SJCRH30 (cell line): ENCODE measurements around the gene RALGPS1. TPM values are rescaled to one million over a fixed set of nuclear protein-coding genes. Genes with fewer than 3 reads are reported as not detected.

Source experiments
- DNase-seq, 2 experiments: peaks; one replicate each; pipeline ENCODE4 v3.0.0-alpha.2; 2015 to 2020
- H3K27ac ChIP-seq: fragments of 250-450 bp; sonication (Bioruptor Pico); 2 replicates; pipeline ENCODE4 v1.5.1; 2020; ENCODE audit warnings: mild to moderate bottlenecking, moderate library complexity
- H3K27me3 ChIP-seq: fragments of 250-450 bp; sonication (Bioruptor Pico); 2 replicates; pipeline ENCODE4 v1.5.1; 2020; ENCODE audit warnings: mild to moderate bottlenecking, moderate library complexity
- H3K36me3 ChIP-seq: fragments of 250-450 bp; sonication (Bioruptor Pico); 2 replicates; pipeline ENCODE4 v1.5.1; 2020; ENCODE audit warnings: mild to moderate bottlenecking, moderate library complexity
- H3K4me1 ChIP-seq: fragments of 250-450 bp; sonication (Bioruptor Pico); 2 replicates; pipeline ENCODE4 v1.5.1; 2020; ENCODE audit warnings: mild to moderate bottlenecking, moderate library complexity
- H3K4me3 ChIP-seq: fragments of 250-450 bp; sonication (Bioruptor Pico); 2 replicates; pipeline ENCODE4 v1.5.1; 2020; ENCODE audit warnings: mild to moderate bottlenecking, moderate library complexity
- H3K9me3 ChIP-seq: fragments of 250-450 bp; sonication (Bioruptor Pico); replicated peaks from 2 replicates; pipeline ENCODE4 v1.5.1; 2020; ENCODE audit warnings: mild to moderate bottlenecking, moderate library complexity
- total RNA-seq: library from RNA; depleted of rRNA; stranded (reverse); fragments of >200 nt; shearing (Covaris generic); gene quantifications from 2 replicates; pipeline ENCODE4 v1.2.3, GENCODE V29; 2014

Gene RALGPS1
- total RNA-seq, 1 experiment from 2014 or later, result 1.8 TPM

- no peak for DNase-seq
- Histone ChIP-seq H3K36me3 (peaks cover 4% of the 10 kb centered on the region; the same call in 1 of the 2 replicates), H3K27me3 (no peaks in the 10 kb centered on the region), H3K27ac (no peak overlapping the region), H3K4me3 (no peak overlapping the region), H3K4me1 (no peaks in the 10 kb centered on the region), H3K9me3 (no peaks in the 10 kb centered on the region)
Observed at GRCh38 chr9:126886034-126886822, 28.4 kb upstream of the RALGPS1 start.

GRCh38 chr9:126886897-126887296, 27.7 kb upstream of the RALGPS1 start:
- Histone ChIP-seq H3K36me3 (peaks cover 4% of the 10 kb centered on the region; the same call in 1 of the 2 replicates), H3K4me1 (no peaks in the 10 kb centered on the region), H3K27me3 (no peaks in the 10 kb centered on the region), H3K9me3 (no peaks in the 10 kb centered on the region), H3K27ac (no peak overlapping the region), H3K4me3 (no peak overlapping the region)
- DNase-seq, result no peak

GRCh38 chr9:126891676-126892075, 22.9 kb upstream of the RALGPS1 start:
- no peak for DNase-seq
- H3K4me3 ChIP-seq, result no peak overlapping the region
- no peaks in the 10 kb centered on the region for H3K9me3 ChIP-seq
- no peaks in the 10 kb centered on the region for H3K36me3 ChIP-seq
- H3K4me1 ChIP-seq, result no peaks in the 10 kb centered on the region
- no peaks in the 10 kb centered on the region for H3K27me3 ChIP-seq
- H3K27ac ChIP-seq, result no peak overlapping the region

- H3K4me1 ChIP-seq, result no peaks in the 10 kb centered on the region
- H3K4me3 ChIP-seq, result no peak overlapping the region
- no peak for DNase-seq
- H3K27ac ChIP-seq, result no peak overlapping the region
- no peaks in the 10 kb centered on the region for H3K27me3 ChIP-seq
- no peaks in the 10 kb centered on the region for H3K9me3 ChIP-seq
- H3K36me3 ChIP-seq, result no peaks in the 10 kb centered on the region
Observed at GRCh38 chr9:126893079-126893478, 21.5 kb upstream of the RALGPS1 start.

- DNase-seq, result no peak
- no peak overlapping the region for H3K27ac ChIP-seq
Observed at GRCh38 chr9:126894052-126894603, 20.5 kb upstream of the RALGPS1 start.

GRCh38 chr9:126902210-126902609, 12.4 kb upstream of the RALGPS1 start:
- Histone ChIP-seq H3K4me1 (no peaks in the 10 kb centered on the region), H3K27ac (no peak overlapping the region), H3K9me3 (peaks cover 4% of the 10 kb centered on the region; the same call in 1 of the 2 replicates), H3K27me3 (no peaks in the 10 kb centered on the region), H3K4me3 (no peak overlapping the region), H3K36me3 (no peaks in the 10 kb centered on the region)
- no peak for DNase-seq

More at GRCh38 chr9:126894052-126894603, 20.5 kb upstream of the RALGPS1 start:
- Histone ChIP-seq H3K4me1 (no peaks in the 10 kb centered on the region), H3K27me3 (no peaks in the 10 kb centered on the region), H3K9me3 (no peaks in the 10 kb centered on the region), H3K4me3 (no peak overlapping the region), H3K36me3 (no peaks in the 10 kb centered on the region)

GRCh38 chr9:126904586-126904985, 10.0 kb upstream of the RALGPS1 start:
- no peak overlapping the region for H3K27ac ChIP-seq
- no peaks in the 10 kb centered on the region for H3K36me3 ChIP-seq
- H3K4me1 ChIP-seq, result no peaks in the 10 kb centered on the region
- DNase-seq, result no peak
- no peak overlapping the region for H3K4me3 ChIP-seq
- no peaks in the 10 kb centered on the region for H3K27me3 ChIP-seq
- peaks cover 4% of the 10 kb centered on the region; the same call in 1 of the 2 replicates for H3K9me3 ChIP-seq

GRCh38 chr9:126906091-126906490, 8.5 kb upstream of the RALGPS1 start:
- Histone ChIP-seq H3K4me1 (no peaks in the 10 kb centered on the region), H3K36me3 (no peaks in the 10 kb centered on the region), H3K27me3 (no peaks in the 10 kb centered on the region), H3K4me3 (no peak overlapping the region), H3K27ac (no peak overlapping the region), H3K9me3 (peaks cover 2% of the 10 kb centered on the region; the same call in 1 of the 2 replicates)
- no peak for DNase-seq

GRCh38 chr9:126907058-126907457, 7.5 kb upstream of the RALGPS1 start:
- Histone ChIP-seq H3K4me1 (no peaks in the 10 kb centered on the region), H3K9me3 (no peaks in the 10 kb centered on the region), H3K4me3 (no peak overlapping the region), H3K27ac (no peak overlapping the region), H3K36me3 (no peaks in the 10 kb centered on the region), H3K27me3 (no peaks in the 10 kb centered on the region)
- no peak for DNase-seq

GRCh38 chr9:126915281-126915816, 767 bp downstream of the RALGPS1 start:
- no peaks in the 10 kb centered on the region for H3K9me3 ChIP-seq
- H3K4me3 ChIP-seq, result no peak overlapping the region
- no peak for DNase-seq
- no peaks in the 10 kb centered on the region for H3K4me1 ChIP-seq
- no peaks in the 10 kb centered on the region for H3K36me3 ChIP-seq
- H3K27ac ChIP-seq, result no peak overlapping the region
- no peaks in the 10 kb centered on the region for H3K27me3 ChIP-seq

- H3K27me3 ChIP-seq, result no peaks in the 10 kb centered on the region
- H3K27ac ChIP-seq, result no peak overlapping the region
- no peaks in the 10 kb centered on the region for H3K4me1 ChIP-seq
- no peaks in the 10 kb centered on the region for H3K36me3 ChIP-seq
- no peak overlapping the region for H3K4me3 ChIP-seq
- no peaks in the 10 kb centered on the region for H3K9me3 ChIP-seq
- no peak for DNase-seq
Observed at GRCh38 chr9:126915846-126916543, 1.4 kb downstream of the RALGPS1 start.

- Histone ChIP-seq H3K9me3 (no peaks in the 10 kb centered on the region), H3K27me3 (no peaks in the 10 kb centered on the region), H3K36me3 (no peaks in the 10 kb centered on the region), H3K27ac (no peak overlapping the region), H3K4me1 (no peaks in the 10 kb centered on the region), H3K4me3 (no peak overlapping the region)
- no peak for DNase-seq
Observed at GRCh38 chr9:126916909-126917308, 2.3 kb downstream of the RALGPS1 start.

GRCh38 chr9:126919193-126919592, 4.6 kb downstream of the RALGPS1 start:
- no peaks in the 10 kb centered on the region for H3K4me1 ChIP-seq
- H3K27ac ChIP-seq, result no peak overlapping the region
- no peak for DNase-seq
- H3K27me3 ChIP-seq, result no peaks in the 10 kb centered on the region
- H3K36me3 ChIP-seq, result no peaks in the 10 kb centered on the region
- H3K4me3 ChIP-seq, result no peak overlapping the region
- no peaks in the 10 kb centered on the region for H3K9me3 ChIP-seq

- DNase-seq, result no peak
- no peak overlapping the region for H3K27ac ChIP-seq
- H3K36me3 ChIP-seq, result no peaks in the 10 kb centered on the region
Observed at GRCh38 chr9:126925876-126926275, 11.3 kb downstream of the RALGPS1 start.

GRCh38 chr9:126926364-126926763, 11.8 kb downstream of the RALGPS1 start:
- no peak for DNase-seq
- H3K4me3 ChIP-seq, result no peak overlapping the region
- H3K27ac ChIP-seq, result no peak overlapping the region

More at GRCh38 chr9:126925876-126926275, 11.3 kb downstream of the RALGPS1 start:
- Histone ChIP-seq H3K4me3 (no peak overlapping the region), H3K27me3 (no peaks in the 10 kb centered on the region), H3K9me3 (no peaks in the 10 kb centered on the region), H3K4me1 (no peaks in the 10 kb centered on the region)

More at GRCh38 chr9:126926364-126926763, 11.8 kb downstream of the RALGPS1 start:
- Histone ChIP-seq H3K27me3 (no peaks in the 10 kb centered on the region; the same call in 1 of the 2 replicates), H3K4me1 (no peaks in the 10 kb centered on the region), H3K9me3 (no peaks in the 10 kb centered on the region), H3K36me3 (no peaks in the 10 kb centered on the region)
